ENCODE results near the gene SREK1. TPM values are rescaled to one million over a fixed set of nuclear protein-coding genes. Genes with fewer than 3 reads are reported as not detected.

SREK1 gene
- total RNA-seq, 6 donors from 2014 or later = 48.6 to 294 (median 106) TPM

- DNase-seq = no peak
- TF ChIP-seq, protein P1, sequence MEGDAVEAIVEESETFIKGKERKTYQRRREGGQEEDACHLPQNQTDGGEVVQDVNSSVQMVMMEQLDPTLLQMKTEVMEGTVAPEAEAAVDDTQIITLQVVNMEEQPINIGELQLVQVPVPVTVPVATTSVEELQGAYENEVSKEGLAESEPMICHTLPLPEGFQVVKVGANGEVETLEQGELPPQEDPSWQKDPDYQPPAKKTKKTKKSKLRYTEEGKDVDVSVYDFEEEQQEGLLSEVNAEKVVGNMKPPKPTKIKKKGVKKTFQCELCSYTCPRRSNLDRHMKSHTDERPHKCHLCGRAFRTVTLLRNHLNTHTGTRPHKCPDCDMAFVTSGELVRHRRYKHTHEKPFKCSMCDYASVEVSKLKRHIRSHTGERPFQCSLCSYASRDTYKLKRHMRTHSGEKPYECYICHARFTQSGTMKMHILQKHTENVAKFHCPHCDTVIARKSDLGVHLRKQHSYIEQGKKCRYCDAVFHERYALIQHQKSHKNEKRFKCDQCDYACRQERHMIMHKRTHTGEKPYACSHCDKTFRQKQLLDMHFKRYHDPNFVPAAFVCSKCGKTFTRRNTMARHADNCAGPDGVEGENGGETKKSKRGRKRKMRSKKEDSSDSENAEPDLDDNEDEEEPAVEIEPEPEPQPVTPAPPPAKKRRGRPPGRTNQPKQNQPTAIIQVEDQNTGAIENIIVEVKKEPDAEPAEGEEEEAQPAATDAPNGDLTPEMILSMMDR (IDR thresholded peaks at IDR 0.05) = no peak
- TF ChIP-seq POLR2A (IDR thresholded peaks at IDR 0.05) = no peak
- no peak for TF ChIP-seq POLR2AphosphoS5 (IDR thresholded peaks at IDR 0.05)
- 77 to 87% methylated on average over 3 to 4 of the region's 4 CpGs for WGBS, 2 donors
- Histone ChIP-seq H3K27me3 (no peaks in the 10 kb centered on the region), H3K4me3 (no peak overlapping the region), H3K9me3 (no peaks in the 10 kb centered on the region), H3K27ac (no peak overlapping the region), H3K4me1 (no peaks in the 10 kb centered on the region), H3K36me3 (no peaks in the 10 kb centered on the region)
- ATAC-seq (ENCODE audit: low FRiP score in 2 of 2) = no peak
Observed at GRCh38 chr5:66197764-66198405, 53.8 kb downstream of the SREK1 start.

DNA sequence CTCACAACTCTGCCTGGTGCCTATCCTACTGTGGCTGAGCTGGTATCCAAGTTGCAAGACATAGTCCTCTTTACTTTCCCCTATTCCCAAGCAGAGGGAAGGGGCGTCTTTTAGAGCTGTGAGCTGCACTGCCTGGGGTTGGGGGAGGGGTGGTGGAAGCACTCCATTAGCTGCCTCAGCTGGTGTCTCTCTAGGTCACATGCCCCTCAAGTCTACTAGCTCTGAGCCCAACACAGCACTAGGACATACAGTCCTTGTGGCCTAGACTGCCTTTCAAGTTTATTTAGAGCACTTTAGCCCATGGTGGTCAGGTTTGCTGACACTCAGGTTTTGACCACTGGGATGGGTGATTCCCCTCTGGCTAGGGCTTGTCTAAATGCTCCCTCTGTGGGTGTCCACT, 54.7 kb downstream of the SREK1 start:
- ATAC-seq (ENCODE audit: low FRiP score in 2 of 2) (no peak), DNase-seq (no peak)
- Histone ChIP-seq H3K4me3 (no peak overlapping the region), H3K27ac (no peak overlapping the region), H3K4me1 (no peaks in the 10 kb centered on the region), H3K36me3 (no peaks in the 10 kb centered on the region), H3K27me3 (no peaks in the 10 kb centered on the region), H3K9me3 (no peaks in the 10 kb centered on the region)
- TF ChIP-seq POLR2AphosphoS5 (IDR thresholded peaks at IDR 0.05) = no peak
- 93% methylated on average over 1 of the region's 1 CpG; no CpG with 5 or more reads in 1 of the 2 donors for WGBS, 2 donors

DNA sequence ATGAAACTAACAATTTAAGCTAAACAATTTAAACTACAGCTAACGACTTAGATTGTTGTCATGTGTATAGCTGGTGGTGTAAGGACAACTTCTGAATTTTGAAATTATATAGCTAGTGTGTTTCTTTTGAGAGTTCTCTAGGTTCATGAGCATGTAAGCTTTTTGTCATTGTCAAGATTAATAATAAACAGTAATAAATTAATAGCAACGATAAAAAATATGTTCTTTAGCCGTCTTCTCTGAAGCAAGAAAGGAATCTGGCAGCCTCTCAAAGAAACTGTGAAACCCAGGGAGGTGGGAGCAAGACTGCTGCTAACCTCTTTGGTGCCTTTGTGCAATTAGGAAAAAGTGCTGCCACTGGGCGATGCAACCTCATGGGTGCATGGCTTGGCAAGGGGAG, 59.4 kb downstream of the SREK1 start:
- 78 to 90% methylated on average over 4 of the region's 4 CpGs for WGBS, 2 donors
- ATAC-seq (ENCODE audit: low FRiP score in 2 of 2) = no peak
- no peaks in the 10 kb centered on the region for H3K36me3 ChIP-seq

GRCh38 chr5:66206465-66206864, 62.4 kb downstream of the SREK1 start:
- 92 to 98% methylated on average over 5 of the region's 5 CpGs for WGBS, 2 donors
- no peaks in the 10 kb centered on the region for H3K9me3 ChIP-seq
- H3K36me3 ChIP-seq = no peaks in the 10 kb centered on the region
- H3K4me3 ChIP-seq = no peak overlapping the region
- ATAC-seq (ENCODE audit: low FRiP score in 2 of 2) = no peak
- H3K27ac ChIP-seq = no peak overlapping the region
- no peak for DNase-seq
- TF ChIP-seq EP300 (IDR thresholded peaks at IDR 0.05) = no peak
- TF ChIP-seq, protein P1 (IDR thresholded peaks at IDR 0.05) = no peak
- no peak for TF ChIP-seq POLR2A (IDR thresholded peaks at IDR 0.05)
- TF ChIP-seq POLR2AphosphoS5 (IDR thresholded peaks at IDR 0.05) = no peak
- no peaks in the 10 kb centered on the region for H3K27me3 ChIP-seq
- H3K4me1 ChIP-seq = no peaks in the 10 kb centered on the region

More for the DNA sequence above, 59.4 kb downstream of the SREK1 start:
- no peaks in the 10 kb centered on the region for H3K9me3 ChIP-seq
- H3K4me3 ChIP-seq = no peak overlapping the region
- H3K27me3 ChIP-seq = no peaks in the 10 kb centered on the region
- no peak overlapping the region for H3K27ac ChIP-seq
- DNase-seq = no peak
- no peaks in the 10 kb centered on the region for H3K4me1 ChIP-seq
- TF ChIP-seq POLR2A (IDR thresholded peaks at IDR 0.05) (no peak), EP300 (IDR thresholded peaks at IDR 0.05) (no peak), POLR2AphosphoS5 (IDR thresholded peaks at IDR 0.05) (no peak)
- TF ChIP-seq, protein P1 (IDR thresholded peaks at IDR 0.05) = no peak

DNA sequence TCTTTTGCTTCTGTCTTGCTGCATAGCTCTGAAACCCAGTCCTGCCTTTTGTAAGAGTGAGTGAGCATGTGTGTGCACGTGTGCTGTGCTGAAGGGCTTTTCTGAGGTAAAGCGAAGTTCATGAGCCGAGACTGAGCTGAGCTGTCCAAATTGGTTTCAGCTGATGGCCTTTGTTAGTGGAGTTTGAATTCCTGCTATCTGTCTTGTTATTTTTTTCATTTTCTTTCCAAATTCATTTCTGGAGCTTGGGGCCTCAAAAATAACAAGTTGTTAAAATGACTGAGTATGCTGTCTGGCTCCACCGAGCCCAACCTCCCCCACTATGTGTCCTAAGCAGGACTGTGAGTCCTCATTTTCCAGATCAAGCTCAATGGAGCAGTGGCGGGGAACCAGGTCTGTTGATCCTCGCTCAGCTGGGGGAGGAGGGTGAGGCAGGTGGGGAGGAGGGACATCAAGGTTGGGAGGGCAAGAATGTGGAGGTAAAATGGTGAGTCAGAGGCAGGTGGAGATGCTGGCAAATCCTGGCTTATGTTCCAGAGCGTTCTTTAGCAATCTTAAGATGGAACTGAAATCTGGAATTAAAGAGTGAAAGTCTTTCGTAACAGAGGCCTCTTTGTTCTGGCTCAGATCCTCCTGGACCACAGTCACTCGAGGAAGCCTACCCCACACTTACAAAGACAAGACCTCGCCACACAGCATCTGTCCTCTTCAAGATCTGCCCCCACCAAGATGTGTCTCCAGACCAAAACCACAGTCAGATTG, 63.9 kb downstream of the SREK1 start:
- no peak overlapping the region for H3K27ac ChIP-seq
- DNase-seq = no peak

More for the DNA sequence above, 63.9 kb downstream of the SREK1 start:
- peak in 1 of 2 donors; percentile 45 for ATAC-seq (ENCODE audit: low FRiP score in 2 of 2)
- no peak for TF ChIP-seq POLR2A (IDR thresholded peaks at IDR 0.05)
- no peak for TF ChIP-seq EP300 (IDR thresholded peaks at IDR 0.05)
- TF ChIP-seq, protein P1 (IDR thresholded peaks at IDR 0.05) = no peak
- TF ChIP-seq POLR2AphosphoS5 (IDR thresholded peaks at IDR 0.05) = no peak
- H3K27me3 ChIP-seq = no peaks in the 10 kb centered on the region
- no peaks in the 10 kb centered on the region for H3K36me3 ChIP-seq
- 75 to 84% methylated on average over 10 of the region's 10 CpGs for WGBS, 2 donors
- no peak overlapping the region for H3K4me3 ChIP-seq
- no peaks in the 10 kb centered on the region for H3K9me3 ChIP-seq
- no peaks in the 10 kb centered on the region for H3K4me1 ChIP-seq
